DOHH2 (cell line): ENCODE measurements around the gene TRIM56.

Experiments
- H3F3A ChIP-seq: fragments of 200-600 bp; sonication (generic), shearing (Covaris generic); 2 replicates; pipeline ENCODE4 v1.6.0; 2016; ENCODE audit warnings: antibody characterized with exemption, mild to moderate bottlenecking; ENCODE audit not compliant: control insufficient read depth, insufficient read depth
- H3K27ac ChIP-seq: fragments of 200-600 bp; sonication (generic); 2 replicates; pipeline ENCODE4 v1.5.1; 2014; ENCODE audit warnings: low read depth, mild to moderate bottlenecking, low read length, moderate library complexity
- H3K27me3 ChIP-seq: fragments of 200-600 bp; sonication (generic); 2 replicates; pipeline ENCODE4 v1.6.1; 2014; ENCODE audit warnings: mild to moderate bottlenecking, low read length, mixed read lengths; ENCODE audit not compliant: control insufficient read depth
- H3K36me3 ChIP-seq: fragments of 200-600 bp; sonication (generic); 2 replicates; pipeline ENCODE4 v1.6.1; 2014; ENCODE audit warnings: mild to moderate bottlenecking, low read length, moderate library complexity, mixed read lengths; ENCODE audit not compliant: control insufficient read depth
- H3K4me1 ChIP-seq: fragments of 200-600 bp; sonication (generic); 2 replicates; pipeline ENCODE4 v1.6.1; 2014; ENCODE audit warnings: mild to moderate bottlenecking, low read length, mixed read lengths; ENCODE audit not compliant: control insufficient read depth
- H3K4me2 ChIP-seq: fragments of 200-600 bp; sonication (generic); 2 replicates; pipeline ENCODE4 v1.6.0; 2014; ENCODE audit warnings: mild to moderate bottlenecking, low read length, moderate library complexity
- H3K4me3 ChIP-seq: fragments of 200-600 bp; sonication (generic); 2 replicates; pipeline ENCODE4 v1.5.1; 2014; ENCODE audit warnings: mild to moderate bottlenecking, low read length, mixed read lengths
- H3K79me2 ChIP-seq: fragments of 200-600 bp; sonication (generic); 2 replicates; pipeline ENCODE4 v1.6.1; 2014; ENCODE audit warnings: mild to moderate bottlenecking, low read length, mixed read lengths; ENCODE audit not compliant: control insufficient read depth
- H3K9me2 ChIP-seq: fragments of 200-600 bp; sonication (generic); replicated peaks from 2 replicates; pipeline ENCODE4 v1.6.1; 2014; ENCODE audit warnings: mild to moderate bottlenecking, low read length, mixed read lengths; ENCODE audit not compliant: control insufficient read depth
- H3K9me3 ChIP-seq: fragments of 200-600 bp; sonication (generic); 2 replicates; pipeline ENCODE4 v1.6.1; 2014; ENCODE audit warnings: antibody characterized with exemption, low read length, mixed read lengths; ENCODE audit not compliant: control insufficient read depth, insufficient read depth
- H4K20me1 ChIP-seq: fragments of 200-600 bp; sonication (generic); 2 replicates; pipeline ENCODE4 v1.6.0; 2014; ENCODE audit warnings: low read depth, mild to moderate bottlenecking, antibody characterized with exemption, low read length, moderate library complexity; ENCODE audit not compliant: control insufficient read depth, insufficient read depth
- CTCF ChIP-seq: fragments of 200-600 bp; sonication (generic); IDR thresholded peaks from one replicate; pipeline ENCODE4 v1.5.1; 2014; ENCODE audit warnings: antibody characterized with exemption, mild to moderate bottlenecking, low read depth, low read length; ENCODE audit not compliant: poor library complexity, severe bottlenecking
- EZH2phosphoT487 ChIP-seq: fragments of 200-600 bp; sonication (generic); IDR thresholded peaks from 2 replicates; pipeline ENCODE4 v1.6.1; 2017; ENCODE audit warnings: borderline replicate concordance, mild to moderate bottlenecking, antibody characterized with exemption, low read length, moderate library complexity, mixed read lengths

TRIM56 gene

GRCh38 chr7:101123703-101124068 is 38.4 kb downstream of the TRIM56 start:
- H3K9me3 ChIP-seq = no peaks in the 10 kb centered on the region
- no peaks in the 10 kb centered on the region for H3K79me2 ChIP-seq
- H3K4me1 ChIP-seq = peaks cover 16% of the 10 kb centered on the region
- no peak overlapping the region for H3K27ac ChIP-seq
- H4K20me1 ChIP-seq = no peaks in the 10 kb centered on the region
- no peaks in the 10 kb centered on the region for H3K9me2 ChIP-seq
- H3K27me3 ChIP-seq = peaks cover 62% of the 10 kb centered on the region
- H3K36me3 ChIP-seq = no peaks in the 10 kb centered on the region
- no peak for TF ChIP-seq CTCF
- TF ChIP-seq EZH2phosphoT487 = no peak
- no peak overlapping the region for H3K4me3 ChIP-seq
- H3F3A ChIP-seq = no peaks in the 10 kb centered on the region
- H3K4me2 ChIP-seq = no peak overlapping the region

DNA sequence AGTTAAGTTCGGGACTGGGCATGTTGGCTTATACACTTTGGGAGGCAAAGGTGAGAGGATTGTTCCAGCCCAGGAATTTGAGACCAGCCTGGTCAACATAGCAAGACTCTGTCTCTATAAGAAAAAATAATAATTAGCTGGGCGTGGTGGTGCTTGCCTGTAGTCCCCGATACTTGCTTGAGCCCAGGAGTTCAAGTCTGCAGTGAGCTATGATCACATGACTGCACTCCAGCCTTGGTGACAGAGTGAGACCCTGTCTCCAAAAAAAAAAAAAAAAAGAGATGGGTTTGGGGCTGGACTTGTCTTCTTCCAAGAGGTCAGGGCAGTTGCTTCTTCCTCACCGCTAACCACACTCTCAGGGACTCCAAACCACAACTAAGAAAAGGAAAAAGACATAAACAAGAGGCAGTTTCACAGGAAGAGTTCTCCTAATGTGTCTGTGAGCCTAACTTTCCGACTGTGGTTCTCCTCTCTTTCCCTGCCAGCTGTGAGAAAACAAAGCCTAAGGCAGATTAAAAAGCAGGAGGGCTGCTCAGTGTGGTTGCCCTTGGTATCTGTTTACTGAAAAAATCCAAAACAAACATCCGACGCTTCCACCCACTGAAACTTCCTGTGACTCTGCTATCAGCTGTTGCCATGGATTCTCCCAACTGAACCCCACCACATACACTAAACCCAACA is 39.2 kb downstream of the TRIM56 start:
- peaks cover 16% of the 10 kb centered on the region for H3K4me1 ChIP-seq
- no peak overlapping the region for H3K27ac ChIP-seq

GRCh38 chr7:101125989-101126650 is 40.8 kb downstream of the TRIM56 start:
- no peaks in the 10 kb centered on the region for H4K20me1 ChIP-seq
- no peaks in the 10 kb centered on the region for H3K9me2 ChIP-seq
- H3K79me2 ChIP-seq = no peaks in the 10 kb centered on the region
- H3K4me2 ChIP-seq = no peak overlapping the region
- no peaks in the 10 kb centered on the region for H3F3A ChIP-seq
- peaks cover 58% of the 10 kb centered on the region for H3K27me3 ChIP-seq
- no peak for TF ChIP-seq CTCF
- TF ChIP-seq EZH2phosphoT487 = no peak
- no peak overlapping the region for H3K4me3 ChIP-seq
- no peaks in the 10 kb centered on the region for H3K9me3 ChIP-seq
- peaks cover 16% of the 10 kb centered on the region for H3K4me1 ChIP-seq
- H3K36me3 ChIP-seq = no peaks in the 10 kb centered on the region
- H3K27ac ChIP-seq = no peak overlapping the region

More for the DNA sequence above, 39.2 kb downstream of the TRIM56 start:
- Histone ChIP-seq H4K20me1 (no peaks in the 10 kb centered on the region), H3F3A (no peaks in the 10 kb centered on the region), H3K9me3 (no peaks in the 10 kb centered on the region), H3K4me2 (no peak overlapping the region), H3K79me2 (no peaks in the 10 kb centered on the region), H3K4me3 (no peak overlapping the region), H3K27me3 (peaks cover 62% of the 10 kb centered on the region), H3K9me2 (no peaks in the 10 kb centered on the region), H3K36me3 (no peaks in the 10 kb centered on the region)
- TF ChIP-seq CTCF (no peak), EZH2phosphoT487 (no peak)
